Activated naive CD4-positive, alpha-beta T cell treated with anti-CD3 and anti-CD28 coated beads, Interleukin-2, amount 10 ng/mL, durations not matched to agents 7 days and 5 days (primary cell): ENCODE measurements around the gene UBA6.

Experiments used
- CTCF ChIA-PET: fragments of 350-600 bp; sonication (Branson Sonifier 250); formaldehyde crosslinking; loops from one replicate; lab custom pipeline; 2021; ENCODE audit warnings: antibody characterized with exemption; lab: Charles Lee
- DNase-seq: peaks from one replicate; pipeline ENCODE4 v3.0.0-alpha.2; 2020
- H3K27ac Mint-ChIP-seq: one replicate; pipeline ENCODE4 v1.8.0; 2021; ENCODE audit warnings: mild to moderate bottlenecking, moderate library complexity, mixed read lengths
- H3K27me3 Mint-ChIP-seq: one replicate; pipeline ENCODE4 v1.8.0; 2021; ENCODE audit warnings: mild to moderate bottlenecking, mixed read lengths
- H3K36me3 Mint-ChIP-seq: one replicate; pipeline ENCODE4 v1.8.0; 2021; ENCODE audit warnings: mixed read lengths
- H3K4me1 Mint-ChIP-seq: one replicate; pipeline ENCODE4 v1.8.0; 2021; ENCODE audit warnings: mixed read lengths
- H3K4me3 Mint-ChIP-seq: one replicate; pipeline ENCODE4 v1.8.0; 2021; ENCODE audit warnings: mild to moderate bottlenecking, moderate library complexity, mixed read lengths
- H3K9me3 Mint-ChIP-seq: one replicate; pipeline ENCODE4 v1.8.0; 2021; ENCODE audit warnings: mixed read lengths

The UBA6 gene

GRCh38 chr4:67702166-67702565 lies 1.2 kb upstream of the UBA6 start:
- Mint-ChIP-seq H3K27me3 (no peaks in the 10 kb centered on the region), H3K36me3 (peaks cover 43% of the 10 kb centered on the region), H3K4me3 (peak overlapping the region; percentile 91), H3K27ac (peak overlapping the region; percentile 96), H3K9me3 (peaks cover 16% of the 10 kb centered on the region), H3K4me1 (peaks cover 63% of the 10 kb centered on the region)
- CTCF ChIA-PET = interaction anchor here (1.0 to 1.5 kb wide), 2 partner anchors 47 to 158 kb away, joined by 3 to 5 read pairs; partner anchors contain the start of gene CENPC
- DNase-seq = no peak

DNA sequence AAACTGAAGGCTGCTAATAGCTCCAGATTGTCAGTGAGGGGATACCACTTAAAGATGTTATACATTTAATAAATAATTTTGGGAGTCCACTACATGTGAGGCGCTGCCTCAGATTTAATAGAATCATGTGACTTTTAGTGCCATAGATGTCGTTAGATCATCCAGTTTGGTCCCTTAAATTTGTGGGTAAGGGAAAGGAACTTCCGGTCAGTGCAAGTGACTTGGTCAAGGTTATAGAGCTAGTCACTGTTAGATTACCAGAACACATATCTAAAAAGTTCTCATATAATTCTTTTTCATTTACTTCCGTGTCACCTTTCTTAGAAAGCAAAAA lies 529 bp upstream of the UBA6 start:
- peak overlapping the region; percentile 96 for H3K27ac Mint-ChIP-seq
- H3K36me3 Mint-ChIP-seq = peaks cover 37% of the 10 kb centered on the region
- DNase-seq = no peak
- CTCF ChIA-PET = interaction anchor here (0.9 to 2.2 kb wide), 4 partner anchors 45 to 157 kb away, joined by 3 to 5 read pairs (median 4); partner anchors contain the start of gene CENPC
- peaks cover 12% of the 10 kb centered on the region for H3K9me3 Mint-ChIP-seq
- no peaks in the 10 kb centered on the region for H3K27me3 Mint-ChIP-seq
- peaks cover 60% of the 10 kb centered on the region for H3K4me1 Mint-ChIP-seq
- H3K4me3 Mint-ChIP-seq = peak overlapping the region; percentile 91

DNA sequence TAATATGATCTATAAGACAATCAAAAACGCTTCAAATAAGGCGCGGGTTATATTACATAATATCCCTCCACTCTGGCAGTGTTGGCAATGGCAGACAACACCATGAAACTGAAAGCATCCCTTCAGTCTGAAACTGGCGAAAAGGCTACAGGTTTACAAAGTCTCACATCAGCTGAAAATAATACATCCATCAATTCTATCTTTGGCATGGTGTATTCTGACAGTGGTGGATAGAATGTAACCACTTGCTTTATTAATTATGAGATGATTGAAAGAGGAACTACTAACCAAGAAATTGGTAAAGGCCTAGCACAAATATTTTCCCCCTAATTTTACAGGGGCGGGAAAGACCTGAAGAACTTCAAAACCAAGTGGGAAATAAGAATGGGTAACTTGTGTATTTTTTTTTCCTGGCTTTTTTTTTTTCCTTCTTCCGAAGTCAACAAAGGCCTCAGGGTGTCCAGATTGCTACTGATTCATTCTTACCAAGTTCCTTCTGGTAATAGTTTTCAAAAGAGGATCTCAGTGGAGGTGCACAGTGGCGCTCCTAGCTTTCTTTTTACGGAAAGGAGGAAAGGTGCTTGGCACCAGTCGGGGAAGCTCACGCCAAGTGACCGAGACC lies 728 bp downstream of the UBA6 start:
- DNase-seq = peak; percentile 32
- Mint-ChIP-seq H3K4me3 (peak overlapping the region; percentile 91), H3K27ac (peak overlapping the region; percentile 96), H3K36me3 (peaks cover 34% of the 10 kb centered on the region), H3K27me3 (no peaks in the 10 kb centered on the region), H3K4me1 (peaks cover 55% of the 10 kb centered on the region), H3K9me3 (peaks cover 2% of the 10 kb centered on the region)
- CTCF ChIA-PET = interaction anchor here (1.0 to 2.2 kb wide), 6 partner anchors 13 to 156 kb away, joined by 3 to 5 read pairs (median 3); partner anchors contain the start of gene CENPC

DNA sequence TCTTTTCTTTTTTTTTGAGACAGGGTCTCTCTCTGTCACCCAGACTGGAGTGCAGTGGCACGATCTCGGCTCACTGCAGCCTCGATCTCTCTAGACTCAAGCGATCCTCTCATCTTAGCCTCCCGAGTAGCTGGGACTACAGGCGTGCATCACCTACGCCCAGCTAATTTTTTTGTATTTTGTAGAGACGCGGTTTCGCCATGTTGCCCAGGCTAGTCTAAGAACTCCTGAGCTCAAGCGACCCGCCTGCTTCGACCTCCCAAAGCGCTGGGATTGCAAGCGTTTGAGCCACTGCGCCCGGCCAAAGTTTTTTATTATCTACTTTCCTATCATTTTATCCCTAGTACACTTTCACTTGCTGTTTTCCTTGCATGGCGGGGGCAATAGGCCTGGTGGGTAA lies 1.4 kb downstream of the UBA6 start:
- peaks cover 53% of the 10 kb centered on the region for H3K4me1 Mint-ChIP-seq
- H3K4me3 Mint-ChIP-seq = peak overlapping the region; percentile 91
- H3K27ac Mint-ChIP-seq = peak overlapping the region; percentile 96
- H3K9me3 Mint-ChIP-seq = no peaks in the 10 kb centered on the region
- CTCF ChIA-PET = interaction anchor here (1.0 to 2.2 kb wide), 5 partner anchors 12 to 154 kb away, joined by 3 to 4 read pairs (median 3); no protein-coding TSS in a partner anchor
- H3K36me3 Mint-ChIP-seq = peaks cover 33% of the 10 kb centered on the region
- no peak for DNase-seq
- H3K27me3 Mint-ChIP-seq = no peaks in the 10 kb centered on the region

DNA sequence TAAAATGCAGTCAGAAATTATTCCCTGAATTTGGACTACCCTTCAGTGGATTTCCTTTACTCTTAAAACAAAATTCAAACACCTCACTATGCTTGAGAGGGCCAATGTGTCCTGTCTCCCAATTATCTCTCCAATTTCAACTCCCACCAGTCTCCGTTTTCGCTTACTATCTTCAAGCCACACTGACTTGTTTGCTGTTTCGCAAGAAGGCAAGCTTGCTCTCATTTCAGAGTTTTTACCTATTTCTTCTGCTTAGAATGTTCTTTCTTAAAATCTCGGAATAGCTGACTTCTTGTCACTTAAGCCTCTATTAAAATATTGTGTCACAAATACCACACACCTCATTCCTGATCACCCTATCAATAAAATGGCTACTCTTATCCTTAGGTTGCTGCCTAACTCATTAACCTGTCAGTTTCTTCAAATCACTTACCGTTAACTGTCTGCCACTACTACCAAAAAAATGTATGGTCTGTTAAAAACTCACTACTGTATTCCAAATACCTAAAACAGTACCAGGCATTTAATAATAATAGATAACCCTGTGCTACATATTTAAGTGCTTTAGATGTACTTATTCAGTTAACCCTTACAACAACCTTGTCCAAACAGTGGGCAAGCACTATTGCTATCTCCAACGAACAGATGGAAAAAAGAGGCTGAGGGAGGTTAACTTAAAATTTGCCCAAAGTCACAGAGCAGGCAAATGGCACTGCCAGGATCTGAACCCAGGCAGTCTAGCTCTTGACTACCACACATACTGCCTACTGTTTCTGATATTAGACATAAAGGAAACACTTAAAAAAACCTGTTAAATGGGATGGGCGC lies 2.9 kb downstream of the UBA6 start:
- Mint-ChIP-seq H3K4me1 (peaks cover 48% of the 10 kb centered on the region), H3K36me3 (peaks cover 27% of the 10 kb centered on the region)
- CTCF ChIA-PET = interaction anchor here (0.7 kb wide), 1 partner anchor 22 kb away, joined by 3 read pairs; no protein-coding TSS in a partner anchor

DNA sequence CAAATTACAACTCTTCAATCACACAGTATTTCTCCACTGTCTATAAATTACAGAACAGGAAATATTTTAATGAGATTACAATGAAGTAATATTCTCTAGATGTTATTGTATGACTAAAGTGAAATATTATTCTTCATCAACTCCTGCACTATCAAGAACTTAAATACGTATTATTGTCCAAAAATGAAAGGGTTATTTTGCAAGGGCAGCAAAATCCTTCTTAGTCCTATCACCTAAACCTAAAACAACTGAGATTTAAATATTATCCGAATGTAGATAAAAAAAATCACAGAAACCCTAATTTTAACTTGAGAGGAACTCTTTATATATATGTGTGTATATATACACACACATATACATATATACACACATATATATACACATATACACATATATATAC lies 4.9 kb downstream of the UBA6 start:
- peaks cover 39% of the 10 kb centered on the region for H3K4me1 Mint-ChIP-seq
- H3K4me3 Mint-ChIP-seq = no peak overlapping the region
- peaks cover 2% of the 10 kb centered on the region for H3K9me3 Mint-ChIP-seq
- no peak for DNase-seq
- peaks cover 41% of the 10 kb centered on the region for H3K36me3 Mint-ChIP-seq
- no peak overlapping the region for H3K27ac Mint-ChIP-seq
- no peaks in the 10 kb centered on the region for H3K27me3 Mint-ChIP-seq
- CTCF ChIA-PET = no interaction called here

More for the DNA sequence above, 2.9 kb downstream of the UBA6 start:
- Mint-ChIP-seq H3K4me3 (no peak overlapping the region), H3K27me3 (no peaks in the 10 kb centered on the region), H3K27ac (no peak overlapping the region), H3K9me3 (no peaks in the 10 kb centered on the region)
- no peak for DNase-seq

GRCh38 chr4:67694662-67695061 lies 6.3 kb downstream of the UBA6 start:
- CTCF ChIA-PET = no interaction called here
- H3K27ac Mint-ChIP-seq = no peak overlapping the region
- H3K4me1 Mint-ChIP-seq = peaks cover 45% of the 10 kb centered on the region
- peaks cover 50% of the 10 kb centered on the region for H3K36me3 Mint-ChIP-seq
- no peak for DNase-seq
- H3K27me3 Mint-ChIP-seq = no peaks in the 10 kb centered on the region
- peaks cover 2% of the 10 kb centered on the region for H3K9me3 Mint-ChIP-seq
- H3K4me3 Mint-ChIP-seq = no peak overlapping the region

DNA sequence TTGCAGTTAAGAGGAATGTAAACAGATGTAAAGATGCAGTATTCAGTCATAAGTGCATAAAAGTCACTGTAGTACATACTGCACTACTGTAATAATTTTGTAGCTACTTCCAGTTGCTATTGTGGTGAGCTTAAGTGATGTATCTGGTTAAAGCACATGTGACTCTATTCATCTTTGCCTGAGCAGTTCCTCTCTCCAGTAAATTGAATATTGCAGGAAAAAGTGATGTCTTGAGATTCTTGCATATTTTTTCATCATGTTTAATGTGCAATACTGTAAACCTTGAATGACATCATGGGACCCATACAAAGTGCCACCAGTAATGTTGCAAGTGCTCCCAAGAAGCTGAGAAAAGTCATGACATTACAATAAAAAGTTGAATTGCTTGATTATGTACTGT lies 9.6 kb downstream of the UBA6 start:
- CTCF ChIA-PET = no interaction called here
- no peak overlapping the region for H3K27ac Mint-ChIP-seq
- H3K36me3 Mint-ChIP-seq = peaks cover 59% of the 10 kb centered on the region
- H3K4me1 Mint-ChIP-seq = peaks cover 30% of the 10 kb centered on the region
- H3K9me3 Mint-ChIP-seq = peaks cover 2% of the 10 kb centered on the region
- H3K27me3 Mint-ChIP-seq = no peaks in the 10 kb centered on the region
- H3K4me3 Mint-ChIP-seq = no peak overlapping the region
- DNase-seq = no peak

DNA sequence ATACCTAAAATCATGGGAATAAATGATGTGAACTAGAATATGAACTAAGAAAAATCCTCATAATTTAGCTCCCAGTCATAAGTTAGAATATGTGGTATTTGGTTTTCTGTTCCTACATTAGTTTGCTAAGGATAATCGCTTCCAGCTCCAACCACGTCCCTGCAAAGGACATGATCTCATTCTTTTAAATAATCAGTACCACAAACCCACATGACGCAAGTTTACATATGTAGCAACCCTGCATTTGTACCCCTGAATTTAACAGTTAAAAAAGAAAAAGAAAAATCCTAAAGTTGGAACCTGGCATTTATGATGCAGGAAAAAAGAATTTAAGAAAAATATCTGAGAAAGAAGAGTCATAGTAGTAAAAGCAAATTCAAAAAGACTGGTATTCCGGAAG lies 13.3 kb downstream of the UBA6 start:
- no peak for DNase-seq
- Mint-ChIP-seq H3K9me3 (peaks cover 2% of the 10 kb centered on the region), H3K4me1 (peaks cover 34% of the 10 kb centered on the region), H3K4me3 (no peak overlapping the region), H3K36me3 (peaks cover 52% of the 10 kb centered on the region), H3K27me3 (no peaks in the 10 kb centered on the region), H3K27ac (no peak overlapping the region)
- CTCF ChIA-PET = interaction anchor here (1.2 kb wide), 1 partner anchor 12 kb away, joined by 3 read pairs; no protein-coding TSS in a partner anchor

DNA sequence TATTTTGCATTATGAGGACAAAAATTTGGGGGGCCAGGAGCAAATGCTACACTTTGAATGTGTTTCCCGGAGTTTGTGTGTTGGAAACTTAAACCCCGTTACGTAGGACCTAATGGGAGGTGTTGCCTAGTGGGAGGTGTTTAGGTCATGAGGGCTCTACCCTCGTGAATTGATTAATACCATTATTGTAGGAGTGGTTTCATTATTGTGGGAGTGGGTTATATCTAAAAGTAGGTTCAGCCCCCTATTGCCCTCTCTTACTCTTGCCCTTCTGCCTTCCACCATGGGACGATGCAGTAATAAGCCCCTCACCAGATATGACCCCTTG lies 15.5 kb downstream of the UBA6 start:
- DNase-seq = no peak
- peaks cover 45% of the 10 kb centered on the region for H3K36me3 Mint-ChIP-seq
- no peak overlapping the region for H3K4me3 Mint-ChIP-seq
- H3K9me3 Mint-ChIP-seq = no peaks in the 10 kb centered on the region
- peak overlapping the region; percentile 76 for H3K27ac Mint-ChIP-seq
- CTCF ChIA-PET = no interaction called here
- peaks cover 32% of the 10 kb centered on the region for H3K4me1 Mint-ChIP-seq
- H3K27me3 Mint-ChIP-seq = no peaks in the 10 kb centered on the region

DNA sequence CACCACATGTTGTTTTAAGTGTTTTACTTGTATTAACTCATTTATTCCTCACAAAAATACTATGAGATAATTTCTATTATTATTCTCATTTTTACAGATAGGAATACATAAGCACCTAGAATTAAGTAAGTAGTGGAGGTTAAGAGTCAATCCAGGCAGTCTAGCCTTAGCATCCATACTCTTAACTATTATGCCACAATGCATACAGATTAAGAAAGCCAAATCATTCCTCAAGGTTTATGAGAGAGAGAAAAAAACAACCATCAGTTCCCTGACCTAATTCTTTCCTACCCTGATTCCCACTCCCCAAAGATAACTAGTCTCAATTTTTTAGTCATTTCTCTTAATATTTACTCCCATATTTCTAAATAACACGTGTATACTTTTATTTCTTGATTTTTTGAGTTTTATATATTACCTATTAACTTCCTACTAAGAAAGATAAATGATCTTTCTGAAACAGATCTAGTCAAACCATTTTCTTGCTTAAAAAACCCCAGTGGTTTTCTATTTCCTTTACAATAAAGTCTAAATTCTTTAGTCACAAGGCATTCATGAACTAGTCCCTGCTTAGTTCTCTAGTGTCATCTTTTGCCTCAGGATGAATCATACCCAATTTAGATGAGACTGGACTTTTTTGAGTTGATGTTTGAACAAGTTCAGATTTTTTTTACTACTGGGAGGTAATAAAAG lies 16.0 kb downstream of the UBA6 start:
- CTCF ChIA-PET = no interaction called here
- Mint-ChIP-seq H3K4me3 (no peak overlapping the region), H3K27ac (peak overlapping the region; percentile 76), H3K36me3 (peaks cover 45% of the 10 kb centered on the region), H3K4me1 (peaks cover 27% of the 10 kb centered on the region), H3K27me3 (no peaks in the 10 kb centered on the region), H3K9me3 (no peaks in the 10 kb centered on the region)
- no peak for DNase-seq

DNA sequence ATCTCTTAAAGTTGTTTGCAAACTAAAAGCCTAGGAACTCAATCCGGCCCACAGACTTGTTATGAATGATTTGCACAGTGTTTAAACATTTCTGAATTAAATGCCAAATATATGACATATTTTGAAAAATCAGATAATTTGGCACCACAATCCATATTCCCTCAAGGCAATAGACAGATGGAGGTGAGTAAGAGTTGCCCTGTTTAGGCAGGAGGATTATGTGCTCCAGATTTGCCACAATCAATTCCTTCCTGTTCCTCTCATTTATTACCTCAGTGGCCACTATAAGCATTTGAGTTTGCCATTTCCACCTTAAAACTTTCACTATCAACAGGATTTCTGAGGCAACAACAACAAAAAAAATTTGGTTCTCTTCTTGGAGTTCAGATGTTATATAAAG lies 18.7 kb downstream of the UBA6 start:
- DNase-seq = no peak
- peaks cover 41% of the 10 kb centered on the region for H3K36me3 Mint-ChIP-seq
- no peaks in the 10 kb centered on the region for H3K27me3 Mint-ChIP-seq
- no peak overlapping the region for H3K4me3 Mint-ChIP-seq
- H3K27ac Mint-ChIP-seq = no peak overlapping the region
- H3K9me3 Mint-ChIP-seq = no peaks in the 10 kb centered on the region
- H3K4me1 Mint-ChIP-seq = peaks cover 20% of the 10 kb centered on the region
- CTCF ChIA-PET = no interaction called here

DNA sequence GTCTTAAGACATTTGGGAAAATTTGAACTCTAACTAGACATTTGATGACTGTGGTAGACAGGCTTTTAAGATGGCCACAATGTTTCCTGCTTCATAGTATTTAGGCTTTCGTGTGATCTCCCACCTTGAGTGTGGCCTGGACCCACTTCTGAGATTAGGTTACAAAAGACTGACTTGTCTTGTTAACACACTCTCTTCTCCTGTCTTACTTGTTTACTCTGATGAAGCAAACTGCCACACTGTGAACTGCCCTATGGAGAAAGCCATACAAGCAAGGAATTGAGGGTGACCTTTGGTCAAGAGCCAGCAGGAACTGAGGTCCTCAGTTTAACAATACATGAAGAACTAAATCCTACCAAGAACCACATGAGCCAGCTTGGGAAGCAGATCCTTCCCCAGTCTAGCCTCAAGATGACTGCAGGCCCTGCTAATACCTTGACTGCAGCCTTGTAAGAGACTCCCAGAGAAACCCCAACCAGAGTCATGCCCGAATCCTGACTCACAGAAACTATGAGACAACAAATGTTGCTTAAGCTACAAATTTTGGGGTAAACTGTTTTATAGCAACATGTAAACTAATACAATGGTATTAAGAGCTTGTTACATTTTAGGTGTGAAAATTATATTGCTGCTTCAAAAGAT lies 20.3 kb downstream of the UBA6 start:
- no peak overlapping the region for H3K4me3 Mint-ChIP-seq
- no peaks in the 10 kb centered on the region for H3K27me3 Mint-ChIP-seq
- H3K9me3 Mint-ChIP-seq = no peaks in the 10 kb centered on the region
- no peak for DNase-seq
- CTCF ChIA-PET = no interaction called here
- no peak overlapping the region for H3K27ac Mint-ChIP-seq
- peaks cover 46% of the 10 kb centered on the region for H3K36me3 Mint-ChIP-seq
- H3K4me1 Mint-ChIP-seq = peaks cover 12% of the 10 kb centered on the region

DNA sequence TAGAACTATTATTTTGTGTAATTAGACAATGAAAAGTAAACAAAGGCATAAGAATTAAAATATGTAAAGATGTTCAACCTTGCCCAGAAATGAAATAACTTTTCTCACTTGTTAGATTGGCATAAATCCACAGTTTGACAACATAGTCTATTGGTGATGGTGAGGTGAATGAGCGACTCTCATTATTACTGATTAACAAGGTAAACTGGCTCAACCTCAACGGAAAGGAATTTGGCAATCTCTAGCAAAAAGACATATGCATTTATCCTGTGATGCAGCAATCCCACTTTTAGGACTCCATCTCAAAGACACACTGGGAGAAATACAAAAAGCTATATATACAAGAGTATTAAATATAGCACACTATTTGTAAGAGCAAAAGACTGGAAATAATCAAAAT lies 22.3 kb downstream of the UBA6 start:
- Mint-ChIP-seq H3K27me3 (no peaks in the 10 kb centered on the region), H3K27ac (no peak overlapping the region), H3K4me1 (peaks cover 2% of the 10 kb centered on the region), H3K4me3 (no peak overlapping the region), H3K36me3 (peaks cover 54% of the 10 kb centered on the region), H3K9me3 (no peaks in the 10 kb centered on the region)
- DNase-seq = no peak
- CTCF ChIA-PET = no interaction called here
